Esophagus squamous epithelium (tissue), 4 donors: ENCODE data around the gene TEX53.

Experiments used
- CTCF ChIP-seq, 6 experiments: fragments of 450-650 bp in 4 of 6; fragments of 200-600 bp in 2 of 6; sonication (generic) in 2 of 6; IDR thresholded peaks; one replicate each; pipeline ENCODE4 v1.5.1; 2016 to 2019; ENCODE audit warnings: antibody characterized with exemption in 6 of 6, mild to moderate bottlenecking in 4 of 6, moderate library complexity in 4 of 6
- POLR2A ChIP-seq, 4 donors: fragments of 450-650 bp; IDR thresholded peaks; one replicate each; pipeline ENCODE4 v1.6.1; 2017; ENCODE audit warnings: antibody characterized with exemption in 4 of 4, mild to moderate bottlenecking in 4 of 4, moderate library complexity in 3 of 4

- TF ChIP-seq CTCF (IDR thresholded peaks at IDR 0.05), result no peak
- TF ChIP-seq POLR2A (IDR thresholded peaks at IDR 0.05), result no peak
Measured at GRCh38 chr9:114688379-114688778, 30.8 kb upstream of the TEX53 start.
